Breast epithelium (tissue), 3 donors: ENCODE measurements around the gene SPATS2.
A peak's percentile ranks its signal among the peaks of the same experiment; 100 is the strongest.

Experiments used
- CTCF ChIP-seq, 3 donors: fragments of 450-650 bp; IDR thresholded peaks; one replicate each; pipeline ENCODE4 v1.5.1; 2016 to 2017; ENCODE audit warnings: antibody characterized with exemption in 3 of 3, mild to moderate bottlenecking in 3 of 3, moderate library complexity in 3 of 3
- POLR2A ChIP-seq: fragments of 450-650 bp; IDR thresholded peaks from one replicate; pipeline ENCODE4 v1.6.1; 2016; ENCODE audit warnings: antibody characterized with exemption, mild to moderate bottlenecking, moderate library complexity
- POLR2AphosphoS5 ChIP-seq, 3 donors: sonication (generic); formaldehyde crosslinking; IDR thresholded peaks; one replicate each; pipeline ENCODE4 v1.6.1; 2017; ENCODE audit warnings: antibody characterized with exemption in 3 of 3

DNA sequence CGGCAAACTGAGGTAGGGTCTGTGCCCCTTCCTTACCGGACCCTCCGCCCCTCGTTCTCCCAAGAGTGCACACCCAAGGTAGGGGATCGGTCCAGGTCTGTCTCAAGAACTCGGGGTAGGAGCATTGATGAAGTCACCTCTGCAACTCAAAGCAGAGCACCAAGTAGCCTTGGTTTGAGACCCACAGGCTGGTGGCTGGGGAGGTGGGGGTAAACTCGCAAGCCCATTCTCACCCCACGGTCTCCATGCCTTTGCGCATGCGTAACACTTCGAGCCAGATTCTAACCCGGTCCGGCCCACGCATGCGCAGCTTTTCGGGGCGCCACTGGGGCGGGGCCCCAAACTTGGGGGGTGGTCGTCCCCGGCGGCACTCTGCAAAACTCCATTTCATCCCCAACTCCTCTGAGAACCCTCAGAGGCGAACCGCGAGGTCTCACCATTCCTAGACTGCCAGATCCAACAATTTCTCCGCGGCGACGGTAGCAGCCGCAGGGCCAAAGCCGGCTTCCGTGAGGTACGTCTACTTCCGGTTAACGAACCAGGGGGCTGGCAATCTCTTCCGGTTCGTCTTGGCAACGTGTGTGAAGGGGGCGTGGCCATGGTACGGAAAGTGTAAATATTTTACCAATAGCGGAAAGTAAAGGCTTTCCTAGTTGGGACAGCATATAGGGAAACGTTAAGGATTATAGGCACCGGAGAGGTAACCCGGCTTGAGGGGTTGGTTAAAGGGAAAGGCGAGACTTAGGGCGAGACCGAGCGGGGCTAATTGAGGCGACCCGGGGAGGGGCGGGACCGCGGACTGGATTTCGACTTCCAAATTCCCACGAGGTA lies 200.6 kb downstream of the SPATS2 start, which contains the start of gene MCRS1:
- TF ChIP-seq CTCF (IDR thresholded peaks at IDR 0.05), result no peak
- TF ChIP-seq POLR2A, result peak; percentile 45
- peak; percentile 91 to 96 (median 92) for TF ChIP-seq POLR2AphosphoS5 (IDR thresholded peaks at IDR 0.05)
